Neuronal stem cell (in vitro differentiated cells): ENCODE data around the gene EPS8L3.

Experiments used
- DNase-seq: peaks from one replicate; pipeline ENCODE4 v3.0.0-alpha.2; 2013; ENCODE audit warnings: low spot score
- H2AFZ ChIP-seq: one replicate; pipeline ENCODE4 v1.6.1; 2013; ENCODE audit warnings: mild to moderate bottlenecking, low read length, inconsistent platforms
- H2AK5ac ChIP-seq: 2 replicates; pipeline ENCODE4 v1.6.1; 2013; ENCODE audit warnings: low read depth, mild to moderate bottlenecking, inconsistent platforms, low read length, moderate library complexity, mixed read lengths
- H2BK120ac ChIP-seq: 2 replicates; pipeline ENCODE4 v1.6.1; 2013; ENCODE audit warnings: low read depth, mild to moderate bottlenecking, inconsistent platforms, low read length, moderate library complexity, mixed read lengths
- H2BK12ac ChIP-seq: one replicate; pipeline ENCODE4 v1.6.1; 2013; ENCODE audit warnings: low read length, inconsistent platforms
- H2BK15ac ChIP-seq: 2 replicates; pipeline ENCODE4 v1.6.1; 2013; ENCODE audit warnings: mild to moderate bottlenecking, low read length, inconsistent platforms, mixed read lengths
- H2BK5ac ChIP-seq: one replicate; pipeline ENCODE4 v1.6.1; 2013; ENCODE audit warnings: inconsistent platforms, mild to moderate bottlenecking, low read length, moderate library complexity
- H3K14ac ChIP-seq: one replicate; pipeline ENCODE4 v1.6.1; 2013; ENCODE audit warnings: low read length, inconsistent platforms
- H3K18ac ChIP-seq: 2 replicates; pipeline ENCODE4 v1.6.1; 2013; ENCODE audit warnings: low read length, inconsistent platforms
- H3K23ac ChIP-seq: 2 replicates; pipeline ENCODE4 v1.6.1; 2013; ENCODE audit warnings: low read depth, mild to moderate bottlenecking, mixed read lengths, low read length, inconsistent platforms; ENCODE audit not compliant: poor library complexity
- H3K27ac ChIP-seq: replicated peaks from 3 replicates; pipeline ENCODE4 v1.5.1; 2013; ENCODE audit warnings: low read length, inconsistent platforms
- H3K27me3 ChIP-seq, 3 experiments: 2 replicates each; pipeline ENCODE4 v1.6.1; 2013; ENCODE audit warnings: low read length in 3 of 3, mild to moderate bottlenecking in 2 of 3, inconsistent platforms in 1 of 3, low read depth in 1 of 3, mixed read lengths in 1 of 3, moderate library complexity in 1 of 3; ENCODE audit not compliant: control insufficient read depth in 3 of 3, insufficient read depth in 3 of 3
- H3K36me3 ChIP-seq, 2 donors: replicated peaks in 1 of 2; 2 replicates each; pipeline ENCODE4 v1.6.1; 2013; ENCODE audit warnings: low read length in 2 of 2; ENCODE audit not compliant: control insufficient read depth in 2 of 2, insufficient read depth in 2 of 2
- H3K4ac ChIP-seq: 2 replicates; pipeline ENCODE4 v1.6.1; 2013; ENCODE audit warnings: inconsistent platforms, mild to moderate bottlenecking, low read length, moderate library complexity
- H3K4me1 ChIP-seq, 2 donors: 1 replicate in 1 of 2; 2 replicates in 1 of 2; pipeline ENCODE4 v1.6.1; 2013; ENCODE audit warnings: low read length in 2 of 2, low read depth in 1 of 2; ENCODE audit not compliant: control insufficient read depth in 2 of 2, insufficient read depth in 1 of 2
- H3K4me2 ChIP-seq: one replicate; pipeline ENCODE4 v1.6.1; 2013; ENCODE audit warnings: mild to moderate bottlenecking, low read length, inconsistent platforms; ENCODE audit not compliant: insufficient read depth, poor library complexity, severe bottlenecking
- H3K4me3 ChIP-seq, 2 donors: 2 replicates each; pipeline ENCODE4 v1.5.1; 2013; ENCODE audit warnings: low read length in 2 of 2, mild to moderate bottlenecking in 2 of 2, inconsistent platforms in 1 of 2, moderate library complexity in 1 of 2
- H3K79me1 ChIP-seq: one replicate; pipeline ENCODE4 v1.6.1; 2013; ENCODE audit warnings: low read depth, mild to moderate bottlenecking, inconsistent platforms, low read length, moderate library complexity
- H3K9ac ChIP-seq: one replicate; pipeline ENCODE4 v1.6.1; 2013; ENCODE audit warnings: mild to moderate bottlenecking, low read depth, low read length, inconsistent platforms; ENCODE audit not compliant: poor library complexity
- H3K9me3 ChIP-seq, 2 donors: replicated peaks in 1 of 2; 2 replicates each; pipeline versions ENCODE3 to v1.6.1; 2013; ENCODE audit warnings: low read length in 2 of 2, mild to moderate bottlenecking in 2 of 2, inconsistent platforms in 1 of 2, low read depth in 1 of 2, mixed read lengths in 1 of 2, moderate library complexity in 1 of 2; ENCODE audit not compliant: control insufficient read depth in 2 of 2, insufficient read depth in 1 of 2
- H4K8ac ChIP-seq: one replicate; pipeline ENCODE4 v1.6.1; 2013; ENCODE audit warnings: low read depth, mild to moderate bottlenecking, inconsistent platforms, low read length, moderate library complexity
- H4K91ac ChIP-seq: one replicate; pipeline ENCODE4 v1.6.1; 2013; ENCODE audit warnings: low read length, low read depth, mild to moderate bottlenecking, inconsistent platforms; ENCODE audit not compliant: poor library complexity
- WGBS, 2 donors: extraction: QIAGEN DNeasy Blood & Tissue Kit; methylation state at CpG; one replicate each; pipeline ENCODE4 v1.1.7; 2013; ENCODE audit warnings: missing lambda C conversion rate in 2 of 2, mixed read lengths in 1 of 2; ENCODE audit not compliant: insufficient read length in 2 of 2, insufficient replicate concordance in 1 of 2; ENCODE audit errors: extremely low coverage in 2 of 2; 5-methylcytosine and 5-hydroxymethylcytosine counted together

The EPS8L3 gene

DNA sequence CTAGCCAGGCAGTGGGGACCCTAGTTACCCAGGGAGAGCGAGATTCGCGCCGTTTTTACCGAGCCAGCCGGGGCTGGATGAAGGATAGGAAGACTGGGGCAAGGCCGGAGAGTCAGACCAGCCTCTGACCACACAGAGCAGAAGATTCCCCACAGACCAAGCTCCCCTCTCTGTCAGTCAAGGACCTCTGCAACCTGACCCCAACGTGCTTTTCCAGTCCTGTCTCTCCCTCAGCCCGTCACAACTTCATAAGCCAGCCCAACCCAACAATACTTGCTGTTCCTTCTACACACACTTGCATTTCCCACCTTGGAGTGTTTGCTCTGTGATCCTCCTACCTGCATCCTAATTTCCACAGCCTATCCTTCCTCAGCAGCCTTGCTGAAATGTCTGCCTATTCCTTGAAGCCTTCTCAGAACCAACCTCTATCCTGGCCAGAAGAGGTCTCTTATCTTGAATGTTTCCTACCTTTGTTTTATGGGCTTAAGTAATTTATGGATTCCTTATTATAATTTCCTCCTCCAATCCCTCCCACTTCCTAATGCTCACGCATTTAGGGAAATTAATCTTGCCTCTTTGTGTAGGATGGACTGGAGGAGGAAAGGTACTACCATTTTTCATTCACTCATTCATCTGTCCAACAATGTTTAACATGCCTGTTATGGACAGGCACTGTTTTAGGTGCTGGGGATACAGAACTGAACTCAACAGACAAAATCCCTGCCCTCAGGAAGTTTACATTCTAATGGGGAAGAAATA, 22.9 kb downstream of the EPS8L3 start, which contains the start of gene GSTM3:
TSS of gene GSTM3 (minus strand) at position 424 of the 759 bp plus-strand sequence. CDS start 751 bp downstream, outside the sequence.
- Histone ChIP-seq H3K4ac (no peak within 1 kb of the TSS), H3K4me1 (peaks cover 4 to 8% of the 10 kb centered on the region in 2 donors), H2BK12ac (peak within 1 kb of the TSS; percentile 76), H2BK15ac (no peak within 1 kb of the TSS), H2BK5ac (no peak within 1 kb of the TSS), H3K9me3 (peaks cover 0 to 3% of the 10 kb centered on the region in 2 donors), H3K27ac (peak within 1 kb of the TSS; percentile 50), H3K9ac (peak within 1 kb of the TSS; percentile 87), H3K4me3 (peak within 1 kb of the TSS; percentile 76 to 78), H3K4me2 (peak within 1 kb of the TSS; percentile 82), H2BK120ac (no peak within 1 kb of the TSS), H3K27me3 (peaks cover 0 to 16% (median 4%) of the 10 kb centered on the region in 3 experiments), H2AK5ac (no peak within 1 kb of the TSS), H2AFZ (peak within 1 kb of the TSS; percentile 90), H3K36me3 (peaks cover 11 to 23% of the 10 kb centered on the region in 2 donors), H3K23ac (peak within 1 kb of the TSS; percentile 75), H3K14ac (no peak within 1 kb of the TSS), H3K79me1 (no peaks in the 10 kb centered on the region), H4K8ac (no peak within 1 kb of the TSS), H4K91ac (no peak within 1 kb of the TSS), H3K18ac (peak within 1 kb of the TSS; percentile 96)
- no CpG with 5 or more reads among the region's 10 CpGs for WGBS, 2 donors
- DNase-seq = no peak

DNA sequence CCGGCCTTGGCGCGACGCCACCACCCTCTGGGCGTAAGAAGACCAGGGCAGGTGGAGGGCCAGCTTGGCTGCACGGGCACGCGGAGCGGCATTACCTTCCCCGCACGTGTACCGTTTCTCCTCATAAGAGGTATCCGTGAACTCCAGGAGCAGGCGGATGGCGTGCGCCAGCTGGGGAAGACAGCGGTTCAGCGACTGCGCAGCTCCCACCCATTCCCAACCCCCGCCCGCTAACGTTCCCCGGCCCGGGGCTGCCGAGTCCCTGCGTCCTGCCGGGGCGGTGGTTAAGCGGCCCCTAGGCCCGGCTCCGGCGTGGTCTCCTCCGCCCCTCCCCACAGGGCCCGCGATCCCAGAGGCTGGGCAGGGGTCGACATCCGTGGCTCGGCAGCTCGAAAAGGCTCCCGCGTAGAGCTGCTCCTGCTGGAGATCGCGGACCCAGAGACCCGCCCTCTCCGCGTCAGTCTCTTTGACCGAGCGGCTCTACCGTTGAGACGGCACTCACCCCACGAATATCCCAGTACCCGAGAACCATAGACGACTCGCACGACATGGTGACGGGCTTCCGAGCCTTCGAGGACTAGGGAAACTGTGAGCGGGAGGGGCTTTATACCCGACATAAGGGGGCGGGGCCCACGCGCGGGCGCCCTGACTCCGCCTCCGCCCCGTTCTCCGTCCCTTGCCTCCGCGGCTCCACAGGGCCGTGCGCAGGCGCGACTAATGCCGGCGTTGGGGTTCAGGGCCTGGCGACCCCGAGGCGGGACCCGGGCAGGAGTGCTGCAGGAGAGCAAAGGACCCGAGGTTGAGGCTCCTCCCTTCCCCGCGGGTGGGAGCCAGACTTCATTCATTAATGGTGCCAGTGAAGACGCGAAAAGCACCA, 23.7 kb downstream of the EPS8L3 start:
- H2BK15ac ChIP-seq = no peak overlapping the region
- no peak overlapping the region for H3K14ac ChIP-seq
- H2BK12ac ChIP-seq = peak overlapping the region; percentile 76
- peak overlapping the region; percentile 76 to 78 for H3K4me3 ChIP-seq
- no CpG with 5 or more reads among the region's 86 CpGs for WGBS, 2 donors
- no peak overlapping the region for H2AK5ac ChIP-seq
- peak overlapping the region; percentile 90 for H2AFZ ChIP-seq
- peak overlapping the region; percentile 50 for H3K27ac ChIP-seq
- no peak overlapping the region for H2BK5ac ChIP-seq
- no peak overlapping the region for H3K4ac ChIP-seq
- peaks cover 0 to 3% of the 10 kb centered on the region in 2 donors for H3K9me3 ChIP-seq
- H3K4me1 ChIP-seq = peaks cover 4 to 8% of the 10 kb centered on the region in 2 donors
- H3K36me3 ChIP-seq = peaks cover 11 to 23% of the 10 kb centered on the region in 2 donors
- no peak overlapping the region for H4K8ac ChIP-seq
- peak overlapping the region; percentile 75 for H3K23ac ChIP-seq
- peaks cover 0 to 16% (median 4%) of the 10 kb centered on the region in 3 experiments for H3K27me3 ChIP-seq
- no peaks in the 10 kb centered on the region for H3K79me1 ChIP-seq
- peak; percentile 84 for DNase-seq
- no peak overlapping the region for H2BK120ac ChIP-seq
- H3K18ac ChIP-seq = peak overlapping the region; percentile 96
- H4K91ac ChIP-seq = no peak overlapping the region
- peak overlapping the region; percentile 87 for H3K9ac ChIP-seq
- peak overlapping the region; percentile 82 for H3K4me2 ChIP-seq

DNA sequence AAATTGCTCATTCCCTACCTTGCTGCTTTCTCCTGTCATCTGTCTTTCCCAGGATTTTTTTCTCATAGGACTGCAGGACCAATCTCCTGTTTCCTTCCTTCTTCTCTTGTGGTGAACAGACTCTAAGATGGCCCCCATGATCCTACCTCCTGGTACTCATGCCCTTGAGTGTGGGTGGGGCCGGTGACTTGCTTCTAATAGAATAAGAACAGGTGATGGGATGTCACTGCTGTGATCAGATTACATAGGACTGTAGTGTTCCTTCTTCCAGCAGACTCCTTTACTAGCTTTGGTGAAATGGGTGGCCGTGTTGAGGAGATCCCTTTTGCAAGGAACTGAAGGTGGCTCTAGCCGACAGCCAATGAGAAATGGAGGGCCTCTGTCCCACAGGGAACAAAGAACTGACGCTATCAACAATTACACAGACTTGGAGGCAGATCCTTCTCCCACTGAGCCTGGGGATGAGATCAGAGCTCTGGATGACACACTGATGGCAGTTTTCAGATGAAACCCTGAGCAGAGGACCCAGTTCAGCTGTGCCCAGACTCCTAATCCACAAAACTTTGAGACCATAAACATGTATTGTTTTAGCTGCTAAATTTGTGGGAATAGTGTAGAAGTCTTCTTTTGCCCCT, 30.4 kb downstream of the EPS8L3 start:
- no peak for DNase-seq
- H3K18ac ChIP-seq = no peak overlapping the region
- no peak overlapping the region for H2BK5ac ChIP-seq
- peaks cover 0 to 6% (median 0%) of the 10 kb centered on the region in 3 experiments for H3K27me3 ChIP-seq
- peaks cover 0 to 3% of the 10 kb centered on the region in 2 donors for H3K9me3 ChIP-seq
- H3K14ac ChIP-seq = no peak overlapping the region
- no peak overlapping the region for H2AFZ ChIP-seq
- no peak overlapping the region for H2BK12ac ChIP-seq
- H4K8ac ChIP-seq = no peak overlapping the region
- no peak overlapping the region for H3K27ac ChIP-seq
- H3K36me3 ChIP-seq = peaks cover 11 to 21% of the 10 kb centered on the region in 2 donors
- H3K4me3 ChIP-seq = no peak overlapping the region
- WGBS, 2 donors = no CpG with 5 or more reads among the region's 4 CpGs
- no peak overlapping the region for H2AK5ac ChIP-seq
- peaks cover 0 to 7% of the 10 kb centered on the region in 2 donors for H3K4me1 ChIP-seq
- H4K91ac ChIP-seq = no peak overlapping the region
- H2BK15ac ChIP-seq = no peak overlapping the region
- H3K79me1 ChIP-seq = no peaks in the 10 kb centered on the region
- H2BK120ac ChIP-seq = no peak overlapping the region
- H3K4ac ChIP-seq = no peak overlapping the region
- H3K9ac ChIP-seq = no peak overlapping the region
- no peak overlapping the region for H3K23ac ChIP-seq
- no peak overlapping the region for H3K4me2 ChIP-seq
